HG03175 (cell line): Measurements from ENCODE around the gene GPR17.

ENCODE experiments used
- ATAC-seq: cut with Tn5 transposase; IDR thresholded peaks from one replicate; pipeline ENCODE4 v1.9.1; 2021; ENCODE audit warnings: mild to moderate bottlenecking, moderate library complexity; ENCODE audit not compliant: unreplicated experiment

Gene GPR17

GRCh38 chr2:127614246-127614645 is 31.7 kb upstream of the GPR17 start:
- ATAC-seq, result no peak

DNA sequence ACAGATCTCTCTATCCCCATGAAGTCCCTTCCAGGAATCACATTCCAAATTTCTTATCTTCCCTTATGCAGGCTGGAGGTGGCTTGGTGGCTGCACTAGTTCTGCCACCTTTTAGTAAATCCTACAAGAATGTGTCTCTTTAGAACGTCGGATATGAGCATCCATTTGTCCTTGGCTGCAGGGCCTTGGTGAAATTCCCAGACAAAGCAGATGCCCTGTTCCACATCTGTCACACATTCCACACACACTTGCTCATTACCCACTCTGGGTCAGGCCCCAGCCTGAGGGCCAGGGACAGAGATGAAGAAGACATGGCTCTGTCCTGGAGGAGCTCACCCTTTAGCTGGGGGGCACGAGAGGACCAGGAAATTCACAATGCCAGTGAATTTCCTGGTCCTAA is 31.2 kb upstream of the GPR17 start:
- ATAC-seq, result no peak

DNA sequence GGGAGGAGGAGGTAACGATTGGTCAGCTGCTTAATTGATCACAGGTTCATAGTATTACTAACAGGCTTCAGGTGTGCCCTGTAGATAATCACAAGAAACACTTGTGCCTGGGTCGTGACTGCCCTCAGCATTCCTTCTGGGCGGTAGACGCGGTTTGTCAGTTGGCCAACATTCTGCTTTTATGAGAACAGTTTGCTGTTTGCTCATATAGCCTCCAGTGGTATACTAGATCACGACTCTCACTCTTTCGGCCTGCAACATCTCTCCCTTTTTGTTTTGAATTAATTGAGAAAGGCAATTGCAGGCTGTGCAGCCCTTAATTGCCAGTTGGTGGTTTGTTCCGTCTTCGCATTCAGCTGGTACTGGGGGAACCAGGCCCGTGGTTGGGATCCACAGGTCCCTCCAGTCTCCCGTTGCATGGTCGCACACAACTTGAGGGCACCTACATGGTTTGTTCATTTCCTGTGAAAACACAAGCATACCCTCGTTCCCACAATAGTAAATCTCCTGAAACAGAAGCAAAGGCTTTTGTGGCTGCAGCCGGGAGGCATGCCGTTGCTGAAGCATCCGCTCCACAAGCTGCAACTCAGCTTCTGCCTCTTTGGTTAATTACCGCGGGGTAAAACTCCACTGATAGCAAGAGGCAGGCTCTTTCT is 30.3 kb upstream of the GPR17 start:
- ATAC-seq, result no peak

GRCh38 chr2:127618551-127619202 is 27.3 kb upstream of the GPR17 start:
- no peak for ATAC-seq

DNA sequence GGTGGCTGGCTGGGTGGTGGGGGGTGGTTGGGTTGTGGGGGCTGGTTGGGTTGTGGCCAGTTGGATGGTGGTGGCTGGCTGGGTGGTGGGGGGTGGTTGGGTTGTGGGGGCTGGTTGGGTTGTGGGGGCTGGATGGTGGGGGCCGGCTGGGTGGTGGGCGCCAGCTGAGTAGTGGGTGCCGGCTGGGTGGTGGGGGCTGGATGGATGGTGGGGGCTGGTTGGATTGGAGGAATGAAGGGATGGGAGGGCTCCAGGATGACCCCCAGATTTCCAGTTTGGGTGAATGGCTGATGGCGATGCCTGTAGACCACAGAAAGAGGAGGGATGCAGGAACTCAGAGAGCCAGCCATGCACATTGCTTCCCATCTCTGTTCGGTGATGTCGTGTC is 26.8 kb upstream of the GPR17 start:
- ATAC-seq, result no peak

GRCh38 chr2:127619877-127620705 is 25.9 kb upstream of the GPR17 start:
- no peak for ATAC-seq

- no peak for ATAC-seq
Measured at GRCh38 chr2:127620866-127621265, 25.1 kb upstream of the GPR17 start.

GRCh38 chr2:127621981-127622431 is 23.9 kb upstream of the GPR17 start:
- no peak for ATAC-seq

DNA sequence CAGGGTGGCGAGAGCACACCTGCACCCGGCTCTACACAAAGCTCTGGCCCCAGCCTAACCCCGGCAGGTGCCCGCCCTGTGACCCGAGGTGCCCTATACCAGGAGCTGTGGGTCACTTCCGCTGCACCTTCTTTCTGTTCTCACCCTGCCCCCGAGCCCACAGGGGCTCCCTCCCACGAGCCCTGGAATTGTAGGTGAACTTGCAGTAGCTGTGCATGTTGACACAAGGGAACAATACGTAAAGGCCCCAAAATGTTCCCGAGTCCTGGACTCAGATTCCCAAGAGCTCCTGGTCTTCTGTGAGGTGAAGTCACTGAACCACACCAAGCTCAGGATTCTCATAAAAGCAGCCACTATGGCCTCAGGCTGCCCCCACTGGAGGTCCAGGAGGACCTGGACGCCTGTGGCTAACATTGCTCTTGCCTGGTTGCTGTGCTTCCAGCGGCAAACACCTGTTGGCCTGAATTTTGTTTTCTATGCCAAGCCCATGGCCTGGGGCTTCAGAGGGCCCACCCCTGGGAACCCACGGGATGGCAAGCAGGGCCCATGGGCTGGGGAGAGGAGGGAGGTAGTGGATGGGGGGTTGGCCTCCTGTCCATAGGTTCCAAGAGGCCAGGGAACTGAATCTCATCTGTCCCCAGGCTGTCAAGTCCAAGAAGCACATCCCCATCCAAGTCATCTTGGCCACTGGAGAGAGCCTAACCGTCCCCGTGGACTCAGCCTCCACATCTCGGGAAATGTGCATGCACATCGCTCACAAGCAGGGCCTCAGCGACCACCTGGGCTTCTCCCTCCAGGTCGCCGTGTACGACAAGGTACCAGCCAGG is 23.2 kb upstream of the GPR17 start:
- ATAC-seq, result no peak

- ATAC-seq, result no peak
Measured at GRCh38 chr2:127623388-127624319, 22.3 kb upstream of the GPR17 start.

DNA sequence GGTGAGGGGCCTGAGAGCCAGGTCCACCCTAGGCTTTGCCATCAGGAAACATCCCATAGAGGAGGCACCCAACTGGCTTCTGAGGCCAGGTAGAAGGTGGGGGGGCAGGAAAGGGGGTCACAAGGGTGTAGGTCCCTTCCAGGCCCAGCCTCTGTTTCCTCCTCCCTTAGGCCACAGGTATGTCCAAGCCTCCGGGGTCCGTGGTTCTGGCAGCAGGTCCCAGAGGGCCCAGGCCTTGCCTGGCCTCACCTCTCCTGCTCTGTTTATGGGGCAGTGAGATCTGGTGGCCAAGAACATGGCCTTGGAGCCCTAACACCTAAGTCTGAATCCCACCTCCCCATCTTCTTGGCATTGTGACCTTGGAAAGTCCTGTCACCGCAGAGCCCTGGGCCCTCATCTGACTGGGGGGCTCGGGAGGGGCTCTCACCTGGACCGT is 21.6 kb upstream of the GPR17 start:
- no peak for ATAC-seq

DNA sequence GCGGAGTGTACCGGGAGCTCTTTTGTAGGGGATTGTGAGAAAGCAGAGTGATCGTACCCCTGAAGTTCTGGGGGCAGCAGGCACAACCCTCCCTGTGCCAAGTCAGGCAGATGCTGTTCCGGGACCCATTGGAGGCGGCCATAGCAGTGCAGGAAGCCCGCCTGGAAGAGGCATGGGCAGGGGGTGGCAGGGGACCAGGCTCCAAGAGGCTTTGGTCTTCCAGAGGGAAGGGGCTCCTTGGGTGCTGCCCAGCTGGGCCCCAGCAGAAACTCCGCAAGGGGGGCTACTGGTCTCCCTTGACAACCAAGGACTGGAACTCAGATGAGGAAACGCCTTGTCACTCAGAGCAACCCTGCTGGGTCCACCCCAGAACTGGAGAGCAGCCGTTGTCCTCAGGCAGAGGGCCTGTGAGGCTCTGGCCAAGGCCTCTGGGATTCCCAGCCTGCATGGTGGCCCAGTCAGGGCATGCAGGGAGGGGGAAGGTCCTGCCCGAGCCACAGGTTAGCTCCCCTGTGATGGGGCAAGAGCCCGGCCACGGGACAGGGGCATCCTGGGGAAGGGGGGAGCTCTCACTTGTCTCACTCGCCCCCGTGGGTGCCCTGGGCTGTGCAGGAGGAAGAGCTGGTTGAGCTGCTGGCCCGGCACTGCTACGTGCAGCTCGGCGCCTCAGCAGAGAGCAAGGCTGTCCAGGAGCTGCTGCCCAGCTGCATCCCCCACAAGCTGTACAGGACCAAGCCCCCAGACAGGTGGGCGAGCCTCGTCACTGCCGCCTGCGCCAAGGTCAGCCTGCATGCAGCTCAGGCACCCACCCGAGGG is 21.0 kb upstream of the GPR17 start:
- no peak for ATAC-seq

DNA sequence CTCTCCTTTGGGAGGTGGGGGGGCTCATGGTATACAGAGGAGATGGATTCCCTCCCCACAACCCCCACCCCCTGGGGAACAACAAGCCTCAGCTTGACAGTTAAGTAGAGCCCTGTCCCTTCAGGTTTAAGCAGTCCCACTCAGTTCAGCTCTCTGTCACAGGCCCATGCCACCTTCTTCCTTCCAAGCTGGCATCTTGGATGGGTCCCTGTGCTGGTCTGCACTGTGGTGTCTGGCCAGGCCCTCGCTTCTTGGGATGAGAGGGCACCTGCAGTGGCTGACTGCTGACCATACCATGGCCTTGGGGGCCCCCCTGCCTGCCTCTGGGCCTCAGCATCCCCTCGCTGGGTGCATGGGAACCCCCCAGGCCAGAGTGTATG is 20.4 kb upstream of the GPR17 start:
- no peak for ATAC-seq

DNA sequence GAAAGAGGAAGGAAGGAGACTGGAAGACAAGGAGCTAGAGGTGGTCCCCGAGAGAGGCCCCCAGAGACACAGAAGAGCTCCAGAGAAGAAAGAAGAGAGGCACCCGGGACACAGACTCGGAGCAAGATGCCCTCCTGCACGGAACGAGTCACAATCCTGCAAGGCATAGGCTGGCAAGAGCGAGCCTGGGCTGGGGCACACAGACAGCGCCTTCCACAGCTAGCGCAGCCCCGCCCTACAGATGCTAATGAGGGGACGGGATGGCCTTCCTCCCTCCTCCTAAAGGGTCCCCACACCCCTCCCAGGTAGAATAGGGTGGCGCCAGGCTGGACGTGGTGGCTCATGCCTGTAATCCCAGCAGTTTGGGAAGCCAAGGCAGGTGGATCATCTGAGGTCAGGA is 19.8 kb upstream of the GPR17 start:
- no peak for ATAC-seq

DNA sequence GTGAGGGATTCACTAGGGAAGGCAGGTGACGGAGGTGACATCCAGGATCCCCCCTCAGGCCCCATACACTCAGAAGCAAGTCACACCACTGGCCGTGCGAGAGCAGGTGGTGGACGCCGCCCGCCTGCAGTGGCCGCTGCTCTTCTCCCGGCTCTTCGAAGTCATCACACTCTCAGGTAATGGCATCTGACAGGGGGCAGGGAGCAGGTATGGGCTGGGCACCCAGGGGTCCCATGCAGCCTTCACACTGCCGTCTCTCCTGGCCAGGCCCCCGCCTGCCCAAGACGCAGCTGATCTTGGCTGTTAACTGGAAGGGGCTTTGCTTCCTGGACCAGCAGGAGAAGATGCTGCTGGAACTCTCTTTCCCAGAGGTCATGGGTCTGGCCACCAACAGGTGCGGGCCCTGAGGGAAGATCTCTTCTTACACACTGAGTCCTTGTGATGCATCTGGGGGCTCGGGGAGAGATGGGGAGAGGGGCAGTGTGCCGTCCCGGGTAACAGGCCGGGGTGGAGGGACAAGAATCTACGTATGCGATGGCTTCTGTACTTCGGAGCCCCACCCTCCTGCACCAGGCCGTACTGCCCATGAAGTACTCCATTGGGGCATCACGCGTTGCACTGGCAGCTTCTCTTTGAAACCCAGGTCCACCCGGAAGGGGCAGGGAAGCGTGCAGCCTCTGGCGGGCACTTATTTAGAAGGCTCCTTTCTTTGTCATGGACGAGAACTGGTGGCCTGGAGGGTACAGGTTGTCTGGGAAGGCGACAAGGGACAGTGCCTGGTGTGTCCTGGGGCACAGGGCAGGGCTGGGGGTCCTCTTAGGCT is 18.8 kb upstream of the GPR17 start:
- no peak for ATAC-seq

DNA sequence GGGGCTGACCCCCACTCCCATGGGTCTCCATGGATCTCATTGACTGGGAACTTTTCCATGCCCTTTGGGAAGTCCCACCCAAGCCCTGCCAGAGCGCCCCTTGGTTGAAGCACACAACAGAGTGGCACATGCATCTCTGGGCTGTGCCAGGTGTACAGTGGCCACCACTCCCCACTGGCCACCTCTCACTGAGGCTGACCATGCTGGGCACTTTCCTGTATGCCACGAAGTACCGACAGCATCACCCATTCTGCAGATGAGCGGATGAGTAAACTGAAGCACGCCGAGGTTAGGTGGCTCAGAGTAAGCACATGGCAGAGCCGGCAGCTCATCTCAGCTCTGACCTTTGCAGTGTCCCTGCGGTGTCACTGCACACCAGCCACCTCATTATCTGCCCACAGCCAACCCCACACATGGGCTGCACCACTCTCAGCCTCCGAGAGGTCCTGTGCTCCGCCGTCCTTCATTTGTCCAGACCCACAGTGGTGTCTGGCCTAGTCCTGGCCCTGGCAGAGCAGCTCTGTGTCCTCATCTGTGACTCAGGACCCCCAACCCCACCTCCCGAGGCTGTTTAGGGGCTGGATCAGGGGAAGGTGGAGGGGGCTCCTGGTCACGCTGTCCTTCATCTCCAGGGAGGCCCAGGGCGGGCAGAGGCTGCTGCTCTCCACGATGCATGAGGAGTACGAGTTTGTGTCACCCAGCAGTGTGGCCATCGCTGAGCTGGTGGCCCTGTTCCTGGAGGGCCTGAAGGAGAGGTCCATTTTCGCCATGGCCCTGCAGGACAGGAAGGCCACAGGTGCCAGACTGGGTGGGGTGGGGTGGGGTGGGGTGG is 18.0 kb upstream of the GPR17 start:
- ATAC-seq, result no peak
